Measurements from ENCODE around the gene STEAP1B. TPM values are rescaled to one million over a fixed set of nuclear protein-coding genes. Genes with fewer than 3 reads are reported as not detected.

Gene STEAP1B
- polyA plus RNA-seq, 3 donors, result 0.14 to 1.2 (median 0.61) TPM

GRCh38 chr7:22393913-22394729, 105.9 kb downstream of the STEAP1B start:
- H3K27ac ChIP-seq (ENCODE audit: low read depth, low read length), result no peak overlapping the region
- WGBS, 3 donors, result 66 to 73% (median 71%) methylated on average over 13 of the region's 13 CpGs

DNA sequence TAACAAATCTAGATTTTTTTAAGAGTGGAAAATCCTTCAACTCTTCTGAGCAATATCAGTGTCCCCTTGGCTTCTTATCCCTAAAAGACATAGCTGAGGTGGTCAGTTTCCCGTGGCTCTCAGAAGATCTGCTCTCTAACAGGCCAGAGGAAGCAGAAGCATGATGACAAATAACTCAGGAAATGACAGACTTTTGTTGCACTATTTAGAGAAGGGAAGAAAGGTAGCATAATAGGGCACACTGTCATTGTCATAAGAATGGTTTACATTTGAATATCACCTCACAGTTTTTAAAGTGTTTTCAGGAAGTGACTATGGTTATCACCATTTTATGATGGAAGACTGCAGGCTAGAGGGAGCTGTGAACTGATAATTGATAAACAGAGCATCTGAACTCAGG, 109.5 kb downstream of the STEAP1B start:
- H3K27ac ChIP-seq (ENCODE audit: low read depth, low read length), result no peak overlapping the region
- 32 to 65% (median 35%) methylated on average over 1 of the region's 1 CpG for WGBS, 3 donors

GRCh38 chr7:22389892-22390291, 110.1 kb downstream of the STEAP1B start:
- no peak overlapping the region for H3K27ac ChIP-seq (ENCODE audit: low read depth, low read length)
- 79 to 93% (median 83%) methylated on average over 2 of the region's 2 CpGs for WGBS, 3 donors

GRCh38 chr7:22387583-22387982, 112.4 kb downstream of the STEAP1B start:
- 52 to 73% (median 52%) methylated on average over 4 of the region's 4 CpGs for WGBS, 3 donors
- H3K27ac ChIP-seq (ENCODE audit: low read depth, low read length), result no peak overlapping the region

GRCh38 chr7:22386865-22387264, 113.1 kb downstream of the STEAP1B start:
- WGBS, 3 donors, result 86 to 94% (median 88%) methylated on average over 1 of the region's 1 CpG
- H3K27ac ChIP-seq (ENCODE audit: low read depth, low read length), result no peak overlapping the region

DNA sequence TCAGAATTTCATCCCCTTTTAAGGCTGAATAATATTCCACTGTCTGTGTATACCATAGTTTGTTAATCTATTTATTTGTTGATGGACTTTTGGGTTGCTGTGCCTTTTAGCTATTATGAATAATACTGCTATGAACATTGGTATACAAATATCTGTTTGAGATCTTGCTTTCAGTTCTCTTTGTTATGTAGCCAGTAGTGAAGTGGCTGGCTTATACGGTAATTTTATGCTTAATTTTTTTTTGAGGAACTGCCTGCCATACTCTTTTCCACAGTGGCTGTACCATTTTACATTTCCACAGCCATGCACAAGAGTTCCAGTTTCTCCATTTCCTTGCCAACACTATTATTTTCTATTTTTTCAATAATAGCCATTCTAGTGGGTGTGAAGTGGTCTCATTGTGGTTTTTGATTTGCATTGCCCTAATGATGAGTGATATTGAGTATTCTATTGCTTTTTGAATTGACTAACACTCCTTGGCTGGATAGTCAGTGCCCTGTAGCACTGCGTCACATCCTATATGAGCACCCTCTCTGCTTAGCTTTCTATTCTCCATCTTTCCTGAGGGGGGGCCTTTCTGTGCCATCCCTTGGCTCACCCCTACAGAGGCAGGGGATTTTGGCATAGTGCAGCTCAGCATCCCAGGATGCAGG, 113.7 kb downstream of the STEAP1B start:
- 92 to 98% (median 97%) methylated on average over 2 of the region's 2 CpGs for WGBS, 3 donors
- H3K27ac ChIP-seq (ENCODE audit: low read depth, low read length), result no peak overlapping the region

DNA sequence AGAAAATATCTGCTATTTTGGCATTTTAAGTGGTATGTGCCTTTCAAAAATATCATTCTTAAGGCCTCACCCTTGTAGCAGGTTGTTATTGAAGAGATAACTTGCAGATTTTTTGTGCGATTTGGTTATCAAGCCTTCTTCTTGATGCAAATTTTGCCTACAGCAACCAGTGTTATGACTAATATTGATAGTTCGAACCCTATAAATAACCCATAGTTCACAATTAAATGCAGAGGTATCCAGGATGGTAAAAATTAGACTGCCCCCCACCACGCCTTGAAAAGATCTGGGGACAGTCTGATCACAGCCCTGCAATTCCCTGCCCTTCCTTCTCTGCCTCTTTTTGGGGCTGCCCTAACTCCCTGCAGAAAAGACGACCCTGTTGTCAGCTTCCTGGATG, 114.7 kb downstream of the STEAP1B start:
- no peak overlapping the region for H3K27ac ChIP-seq (ENCODE audit: low read depth, low read length)
- 88 to 93% (median 90%) methylated on average over 4 of the region's 4 CpGs for WGBS, 3 donors

DNA sequence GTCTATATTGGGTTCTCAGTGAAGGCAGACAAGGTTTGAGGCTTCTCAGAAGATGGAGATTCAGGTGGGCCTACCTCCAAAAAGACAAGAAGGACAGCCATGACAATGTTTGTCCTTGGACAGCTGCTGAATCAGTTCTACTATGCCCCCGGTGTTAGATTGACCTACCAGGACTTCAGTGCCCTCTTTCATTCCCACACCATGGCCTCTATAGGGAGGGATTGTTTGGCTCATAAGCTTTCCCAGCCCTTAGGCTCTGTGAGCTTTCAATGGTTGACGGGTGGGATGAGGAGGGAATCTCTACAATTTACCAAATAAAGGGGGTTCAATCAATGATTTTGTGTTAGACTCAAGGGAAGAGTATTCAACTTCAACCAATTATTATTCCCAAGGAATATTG, 119.7 kb downstream of the STEAP1B start:
- 90 to 96% (median 91%) methylated on average over 2 of the region's 2 CpGs for WGBS, 3 donors
- no peak overlapping the region for H3K27ac ChIP-seq (ENCODE audit: low read depth, low read length)

GRCh38 chr7:22378199-22378980, 121.6 kb downstream of the STEAP1B start:
- no peak overlapping the region for H3K27ac ChIP-seq (ENCODE audit: low read depth, low read length)

GRCh38 chr7:22377703-22378102, 122.3 kb downstream of the STEAP1B start:
- WGBS, 3 donors, result 46 to 82% (median 62%) methylated on average over 2 of the region's 2 CpGs
- H3K27ac ChIP-seq (ENCODE audit: low read depth, low read length), result no peak overlapping the region

More at GRCh38 chr7:22378199-22378980, 121.6 kb downstream of the STEAP1B start:
- 61 to 84% (median 72%) methylated on average over 7 of the region's 7 CpGs for WGBS, 3 donors

- 89 to 96% (median 95%) methylated on average over 2 of the region's 2 CpGs for WGBS, 3 donors
- no peak overlapping the region for H3K27ac ChIP-seq (ENCODE audit: low read depth, low read length)
Observed at GRCh38 chr7:22375359-22376048, 124.5 kb downstream of the STEAP1B start.

GRCh38 chr7:22373911-22374310, 126.1 kb downstream of the STEAP1B start:
- 57 to 81% (median 77%) methylated on average over 2 of the region's 2 CpGs for WGBS, 3 donors

GRCh38 chr7:22373388-22373787, 126.6 kb downstream of the STEAP1B start:
- 36 to 55% (median 43%) methylated on average over 3 of the region's 3 CpGs for WGBS, 3 donors
- H3K27ac ChIP-seq (ENCODE audit: low read depth, low read length), result no peak overlapping the region

More at GRCh38 chr7:22373911-22374310, 126.1 kb downstream of the STEAP1B start:
- H3K27ac ChIP-seq (ENCODE audit: low read depth, low read length), result no peak overlapping the region

DNA sequence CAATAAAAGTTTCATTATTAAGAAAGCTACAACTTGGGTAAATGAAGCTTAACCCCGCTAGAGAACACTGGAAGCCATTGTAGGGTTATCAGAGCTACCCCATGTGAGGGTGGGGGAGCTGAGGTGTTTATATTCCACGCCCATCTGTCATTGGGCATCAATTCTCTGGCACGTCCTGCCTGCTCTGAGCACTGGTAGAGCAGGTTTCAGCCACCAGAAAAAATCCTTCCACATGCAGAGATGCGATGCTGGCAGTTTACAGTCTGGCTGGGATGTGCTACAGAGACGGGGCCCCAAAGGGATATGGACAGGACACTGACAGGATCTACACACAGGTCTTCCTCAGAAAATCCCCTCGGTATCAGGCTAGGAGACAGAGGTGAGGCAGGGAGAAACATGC, 127.1 kb downstream of the STEAP1B start:
- 28 to 78% (median 76%) methylated on average over 6 of the region's 6 CpGs for WGBS, 3 donors
- H3K27ac ChIP-seq (ENCODE audit: low read depth, low read length), result no peak overlapping the region

GRCh38 chr7:22371878-22372277, 128.1 kb downstream of the STEAP1B start:
- no peak overlapping the region for H3K27ac ChIP-seq (ENCODE audit: low read depth, low read length)

All from adipose tissue (tissue), 3 donors.